Measurements from ENCODE around the gene FSTL4. TPM values are rescaled to one million over a fixed set of nuclear protein-coding genes. Genes with fewer than 3 reads are reported as not detected.

The FSTL4 gene
- total RNA-seq, 1 experiment from 2014 or later, result 0.40 TPM

- DNase-seq (ENCODE audit: low read depth), result peak; percentile 99
Observed at GRCh38 chr5:133245191-133246052, 366.9 kb downstream of the FSTL4 start.

DNA sequence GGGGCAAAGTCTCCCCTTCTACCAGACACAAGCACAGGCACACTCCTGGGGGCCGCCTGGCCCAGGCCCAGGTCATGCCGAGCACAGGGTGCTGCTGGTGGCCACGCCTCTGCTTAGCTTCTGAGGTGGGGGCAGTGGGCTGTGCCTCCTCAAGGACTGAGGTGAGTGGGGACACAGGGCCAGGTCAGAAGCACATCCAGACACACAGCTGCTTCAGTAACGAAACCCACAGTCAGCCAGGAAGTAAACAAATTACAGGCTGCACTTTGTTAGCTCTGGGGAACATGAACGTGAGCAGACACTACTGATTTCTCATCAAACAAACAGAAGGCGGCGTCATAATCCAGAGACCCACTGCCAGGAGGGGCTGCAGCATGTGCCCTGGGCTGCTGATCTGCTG is 368.1 kb downstream of the FSTL4 start:
- DNase-seq (ENCODE audit: low read depth), result peak; percentile 25

- no peak for DNase-seq (ENCODE audit: low read depth)
Observed at GRCh38 chr5:133243196-133243595, 369.1 kb downstream of the FSTL4 start.

DNA sequence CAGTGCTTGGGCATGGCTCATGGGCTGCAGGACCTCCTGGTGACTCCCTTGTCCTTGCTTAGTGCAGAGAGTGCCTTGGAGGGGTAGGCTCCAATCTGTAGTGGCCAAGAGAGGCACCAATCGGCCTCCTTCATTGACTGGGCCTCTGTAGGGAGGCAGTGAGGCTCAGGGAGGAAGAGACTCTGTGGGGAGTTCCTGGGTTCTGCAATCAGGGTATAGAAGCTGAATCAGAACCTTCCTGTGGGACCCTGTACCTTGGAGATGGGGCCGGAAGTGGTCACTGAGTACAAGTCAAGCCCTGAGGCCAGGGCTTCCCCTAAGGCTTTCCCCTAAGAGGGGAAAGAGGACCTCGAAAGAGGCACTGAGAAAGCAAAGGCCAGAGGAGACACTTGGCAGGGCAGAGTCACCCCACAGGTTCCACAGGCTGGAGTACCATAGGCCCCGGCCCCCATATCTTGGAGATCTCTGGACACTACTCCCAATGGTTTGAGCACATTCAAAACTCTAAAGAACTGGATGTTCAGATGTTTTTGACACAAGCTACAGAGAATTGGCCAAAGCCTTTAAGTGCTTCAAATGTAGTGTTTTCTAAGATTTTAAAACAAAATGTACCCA is 370.0 kb downstream of the FSTL4 start:
- DNase-seq (ENCODE audit: low read depth), result no peak

- no peak for DNase-seq (ENCODE audit: low read depth)
Observed at GRCh38 chr5:133241179-133242092, 370.9 kb downstream of the FSTL4 start.

GRCh38 chr5:133240425-133241091 is 371.8 kb downstream of the FSTL4 start:
- peak; percentile 98 for DNase-seq (ENCODE audit: low read depth)

DNA sequence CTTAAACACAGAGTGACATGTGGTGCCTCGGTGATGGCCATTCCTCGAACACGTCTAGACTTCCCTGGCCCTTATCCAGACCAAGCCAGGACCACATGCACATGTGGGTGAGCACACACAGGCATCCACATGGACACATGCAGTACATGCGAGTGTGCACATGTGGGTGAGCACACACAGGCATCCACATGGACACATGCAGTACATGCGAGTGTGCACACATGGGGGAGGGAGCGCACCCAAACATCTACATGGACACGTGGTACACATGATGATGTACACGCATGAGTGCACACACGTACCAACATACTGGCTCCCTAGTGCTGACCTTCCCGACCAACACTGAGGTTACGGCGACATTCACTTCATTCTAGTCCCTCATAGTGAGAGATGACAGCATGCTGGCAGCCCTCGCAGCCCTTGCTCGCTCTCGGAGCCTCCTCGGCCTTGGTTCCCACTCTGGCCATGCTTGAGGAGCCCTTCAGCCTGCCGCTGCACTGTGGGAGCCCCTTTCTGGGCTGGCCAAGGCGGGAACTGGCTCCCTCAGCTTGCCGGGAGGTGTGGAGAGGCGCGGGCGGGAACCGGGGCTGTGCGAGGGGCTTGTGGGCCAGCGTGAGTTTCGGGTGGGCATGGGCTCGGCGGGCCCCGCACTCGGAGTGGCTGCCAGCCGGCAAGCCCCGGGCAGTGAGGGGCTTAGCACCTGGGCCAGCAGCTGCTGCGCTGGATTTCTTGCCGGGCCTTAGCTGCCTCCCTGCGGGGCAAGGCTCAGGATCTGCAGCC is 373.7 kb downstream of the FSTL4 start:
- no peak for DNase-seq (ENCODE audit: low read depth)

DNA sequence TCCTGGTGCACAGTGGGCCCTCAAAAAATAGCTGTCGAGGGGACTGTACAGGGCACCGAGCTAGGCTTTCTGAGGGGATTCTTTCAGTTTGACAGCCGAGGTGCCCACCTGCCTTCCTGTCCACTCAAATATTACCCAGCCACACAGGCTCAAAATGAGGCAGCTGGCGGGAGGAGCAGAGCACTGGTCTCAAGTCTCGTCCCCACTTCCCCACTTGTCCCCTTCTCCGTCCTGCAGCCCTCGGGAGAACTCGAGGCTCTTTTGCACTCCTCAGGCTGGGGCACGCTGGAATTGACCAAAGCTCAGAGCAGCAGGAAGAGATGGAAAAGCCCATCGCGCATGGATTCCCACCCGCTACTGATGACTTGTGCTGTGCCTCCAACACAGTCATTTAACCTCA is 375.4 kb downstream of the FSTL4 start:
- DNase-seq (ENCODE audit: low read depth), result no peak

DNA sequence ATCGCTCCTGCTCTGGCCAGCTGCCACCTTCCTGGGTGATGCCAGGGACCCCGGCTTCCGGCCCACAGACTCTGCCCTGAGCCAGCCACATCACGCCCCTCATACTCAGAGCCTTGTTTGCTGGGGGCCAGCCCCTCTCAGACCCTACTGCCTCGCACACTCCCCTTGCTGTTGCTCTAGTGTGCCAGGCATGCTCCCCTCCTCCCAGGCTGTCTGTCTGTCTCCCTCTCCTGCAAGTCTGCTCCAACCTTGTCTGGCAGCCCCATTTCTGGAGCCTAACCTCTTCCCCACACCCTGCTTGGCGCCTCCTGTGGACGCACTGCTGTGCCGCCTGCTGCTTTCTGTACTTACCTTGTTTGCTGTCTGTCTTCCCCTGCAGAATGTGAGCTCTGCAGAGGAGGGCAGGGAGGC is 375.8 kb downstream of the FSTL4 start:
- no peak for DNase-seq (ENCODE audit: low read depth)

DNA sequence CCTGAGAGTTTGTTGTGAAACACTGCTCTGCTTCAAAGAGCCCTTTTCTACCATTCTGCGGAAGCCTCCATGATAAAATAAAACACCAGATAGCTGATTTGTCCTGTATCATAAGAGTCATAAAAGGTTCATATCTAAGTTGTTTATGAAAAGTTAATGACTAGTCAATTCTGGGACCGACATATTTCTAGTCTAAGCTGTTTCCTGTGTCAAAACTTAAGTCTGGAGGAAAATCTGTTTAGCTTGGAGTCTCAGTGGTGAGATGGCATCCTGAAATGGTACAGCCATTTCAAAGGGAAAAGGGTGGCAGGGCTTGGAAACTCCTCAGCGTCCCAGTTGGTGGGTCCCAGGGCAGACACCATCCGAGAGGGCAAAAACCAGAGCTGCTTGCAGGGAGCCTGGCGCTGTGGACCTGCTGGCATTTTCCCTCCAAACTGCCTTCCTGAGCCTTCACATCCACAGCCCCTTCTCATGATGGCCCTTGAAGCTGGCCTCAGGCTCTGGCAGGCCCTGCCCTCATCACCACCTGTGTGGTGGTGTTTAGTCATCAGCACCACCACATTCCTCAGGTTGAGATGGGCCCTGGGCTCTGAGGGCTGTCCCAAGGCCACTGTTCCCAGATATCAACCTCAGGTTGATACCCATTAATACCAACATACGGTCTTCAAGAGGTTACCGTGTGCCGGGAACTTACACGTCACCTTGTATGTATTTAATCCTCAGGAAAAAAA is 376.5 kb downstream of the FSTL4 start:
- DNase-seq (ENCODE audit: low read depth), result no peak

DNA sequence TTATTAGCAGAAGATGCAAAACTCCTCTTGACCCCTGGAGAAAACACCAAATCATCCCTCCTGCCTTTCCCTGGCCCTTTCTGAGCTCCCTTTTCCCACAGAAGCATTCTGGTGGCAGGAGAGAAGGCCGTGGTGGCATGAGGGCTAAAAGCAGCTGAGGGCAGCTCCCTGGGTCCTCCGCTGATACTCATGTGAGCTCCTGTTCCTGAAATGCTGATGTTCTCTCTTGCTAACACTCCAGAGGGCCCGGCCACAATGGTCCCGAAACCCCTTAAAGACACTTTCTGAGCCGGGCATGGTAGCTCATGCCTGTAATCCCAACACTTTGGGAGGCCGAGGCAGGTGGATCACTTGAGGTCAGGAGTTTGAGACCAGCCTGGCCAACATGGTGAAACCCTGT is 377.4 kb downstream of the FSTL4 start:
- DNase-seq (ENCODE audit: low read depth), result no peak

DNA sequence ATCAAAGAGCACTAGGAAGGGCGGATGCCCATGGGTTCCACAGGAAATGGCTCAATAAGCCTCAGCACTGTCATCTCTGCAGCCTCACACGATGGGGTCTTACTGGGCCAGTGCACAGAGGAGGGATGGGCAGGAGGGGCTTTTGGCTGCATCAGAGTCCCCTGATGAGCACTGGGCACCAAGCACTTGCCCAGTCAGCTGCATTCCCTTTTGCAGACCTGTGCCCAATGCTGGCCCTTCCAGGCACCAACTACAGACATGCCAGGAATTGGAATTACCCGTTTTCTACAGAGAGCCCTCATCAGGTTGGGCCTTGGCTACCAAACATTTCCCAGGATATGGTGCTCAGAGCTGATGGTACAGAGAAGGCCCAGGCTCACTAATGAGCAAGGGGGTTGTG is 378.1 kb downstream of the FSTL4 start:
- DNase-seq (ENCODE audit: low read depth), result no peak

DNA sequence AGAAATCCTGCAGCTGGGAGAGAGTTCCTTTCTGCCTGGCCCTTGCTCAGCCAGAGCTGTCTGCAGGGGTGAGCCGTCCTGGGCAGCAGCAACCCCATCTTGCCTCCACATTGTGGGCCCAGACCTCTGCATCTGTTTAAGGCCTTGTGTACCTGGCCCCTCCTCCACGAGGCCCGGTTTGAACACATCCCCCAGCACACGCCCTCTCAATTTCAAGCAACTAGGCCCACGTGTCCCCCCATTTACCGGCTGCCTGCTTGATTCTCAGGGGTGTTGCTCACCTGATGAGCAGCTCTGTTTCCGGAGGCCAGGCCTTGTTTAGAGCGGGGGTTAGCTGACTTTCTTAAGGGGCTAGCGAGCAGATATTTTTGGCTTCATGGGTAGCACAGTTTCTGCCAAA is 378.7 kb downstream of the FSTL4 start:
- no peak for DNase-seq (ENCODE audit: low read depth)

DNA sequence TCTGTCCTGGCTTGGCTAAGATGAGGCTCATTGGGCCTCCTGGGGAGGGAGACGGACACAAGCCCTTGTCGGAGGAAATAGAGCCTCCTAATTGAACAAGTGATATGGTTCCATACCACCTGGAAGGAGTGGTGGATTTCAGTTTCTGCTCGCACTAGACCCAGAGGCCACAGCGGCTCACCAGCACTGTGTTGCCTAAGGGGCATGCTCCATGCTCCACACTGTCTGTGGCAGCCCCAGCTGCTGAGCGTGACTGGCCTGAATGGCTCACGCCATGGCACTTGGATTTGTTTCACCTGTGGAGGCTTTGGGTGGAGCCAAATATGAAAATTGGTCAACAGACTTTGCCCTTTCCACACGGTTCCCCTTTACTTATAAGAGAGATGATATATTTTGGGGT is 379.4 kb downstream of the FSTL4 start:
- DNase-seq (ENCODE audit: low read depth), result no peak

- DNase-seq (ENCODE audit: low read depth), result no peak
Observed at GRCh38 chr5:133232435-133232834, 379.9 kb downstream of the FSTL4 start.

- DNase-seq (ENCODE audit: low read depth), result no peak
Observed at GRCh38 chr5:133232011-133232410, 380.3 kb downstream of the FSTL4 start.

- DNase-seq (ENCODE audit: low read depth), result no peak
Observed at GRCh38 chr5:133230823-133231578, 381.3 kb downstream of the FSTL4 start.

DNA sequence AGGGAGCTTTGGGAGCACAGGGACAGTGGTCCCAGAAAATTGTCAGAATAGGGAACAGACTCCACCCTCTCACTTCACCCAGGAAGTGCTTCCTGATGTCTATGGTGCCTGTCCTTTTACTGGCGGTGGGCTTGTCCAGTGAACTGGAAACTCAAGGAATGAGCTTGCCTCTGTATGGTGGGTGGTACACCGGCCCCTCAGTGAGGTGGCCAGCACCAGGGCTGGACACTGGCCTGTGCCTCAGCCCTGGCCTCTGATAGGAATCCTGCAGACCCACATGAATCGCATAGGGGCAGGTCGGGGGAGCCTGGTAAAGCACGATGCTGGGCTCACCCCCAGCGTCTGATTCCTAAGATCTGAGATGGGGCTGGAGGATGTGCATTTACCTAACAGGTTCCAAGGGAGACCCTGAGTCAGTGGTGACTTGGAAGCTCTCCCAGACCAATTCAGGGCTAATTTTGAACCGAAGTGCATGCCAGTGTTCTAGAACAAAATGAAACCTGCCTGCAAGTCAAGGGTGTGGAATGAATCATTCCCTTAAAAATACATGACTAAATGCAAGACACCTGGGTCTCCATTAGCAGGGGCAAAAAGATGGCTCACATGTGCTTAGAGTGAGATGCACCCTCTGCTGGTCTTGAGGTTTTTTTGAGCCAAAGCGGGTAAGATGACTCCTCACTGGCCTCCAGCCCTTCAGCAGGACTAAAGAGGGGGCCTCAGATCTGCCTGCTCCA is 382.2 kb downstream of the FSTL4 start:
- no peak for DNase-seq (ENCODE audit: low read depth)

GRCh38 chr5:133228316-133228715 is 384.0 kb downstream of the FSTL4 start:
- no peak for DNase-seq (ENCODE audit: low read depth)

Data from LHCN-M2 (cell line).